Measurements from ENCODE around the gene PDAP1.
"Not testable (repeated sequence)": the region's sequence is repeated elsewhere in the genome, so short reads cannot be mapped to it uniquely, and the experiment has no call there.

The PDAP1 gene

GRCh38 chr7:99396418-99397296, 11.7 kb downstream of the PDAP1 start:
- no peak for DNase-seq (ENCODE audit: low read depth)

DNA sequence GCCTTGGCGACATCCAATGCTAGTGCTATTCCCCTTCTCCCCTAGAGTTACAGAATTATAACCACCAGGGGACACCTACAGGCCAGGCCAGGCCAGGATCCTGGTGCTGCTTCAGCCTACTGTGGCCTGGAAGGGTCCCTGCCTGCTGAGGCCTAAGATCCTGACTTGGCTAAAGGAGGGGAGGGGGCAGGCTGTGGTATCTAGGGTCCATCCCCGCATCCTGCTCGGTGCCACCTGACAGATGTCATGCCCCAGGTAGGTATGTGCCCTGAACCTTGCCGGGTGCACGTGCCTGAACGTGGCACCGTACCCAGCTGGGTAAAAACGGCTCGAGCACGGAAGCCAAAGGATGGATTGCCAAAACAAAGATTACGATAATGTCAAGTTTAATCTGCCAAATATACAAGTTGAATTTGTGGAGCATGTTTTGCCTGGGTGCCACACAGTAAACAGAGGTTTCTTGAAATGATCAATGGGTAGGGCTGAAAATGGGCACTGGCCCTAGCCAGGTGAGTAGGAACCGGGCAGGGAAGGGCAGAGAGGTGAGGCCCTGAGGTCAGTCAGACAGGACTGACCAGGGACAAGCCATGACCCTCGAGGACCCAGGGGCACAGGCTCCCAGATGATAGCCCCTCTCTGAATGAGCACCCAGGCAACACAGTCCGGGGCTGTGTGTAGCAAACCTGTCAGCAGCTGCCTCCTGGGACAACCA, 12.6 kb downstream of the PDAP1 start:
- no peak for DNase-seq (ENCODE audit: low read depth)

DNA sequence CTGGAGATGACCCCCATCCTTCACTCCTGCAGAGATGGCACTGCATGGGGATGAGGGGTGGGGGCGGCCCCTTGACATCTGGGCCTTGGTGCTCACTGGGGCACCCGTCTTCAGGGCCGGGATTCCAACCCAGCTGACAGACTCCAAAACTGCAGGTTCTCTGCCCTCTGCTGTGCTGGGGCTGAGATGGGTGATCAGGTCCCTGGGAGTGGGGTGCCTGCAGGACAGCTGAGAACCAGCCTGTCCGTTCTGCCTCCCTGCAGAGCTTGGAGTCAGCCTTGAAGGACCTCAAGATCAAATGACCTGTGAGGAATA, 14.3 kb downstream of the PDAP1 start:
- DNase-seq (ENCODE audit: low read depth): no peak

GRCh38 chr7:99393355-99394187, 14.8 kb downstream of the PDAP1 start:
- no peak for DNase-seq (ENCODE audit: low read depth)

DNA sequence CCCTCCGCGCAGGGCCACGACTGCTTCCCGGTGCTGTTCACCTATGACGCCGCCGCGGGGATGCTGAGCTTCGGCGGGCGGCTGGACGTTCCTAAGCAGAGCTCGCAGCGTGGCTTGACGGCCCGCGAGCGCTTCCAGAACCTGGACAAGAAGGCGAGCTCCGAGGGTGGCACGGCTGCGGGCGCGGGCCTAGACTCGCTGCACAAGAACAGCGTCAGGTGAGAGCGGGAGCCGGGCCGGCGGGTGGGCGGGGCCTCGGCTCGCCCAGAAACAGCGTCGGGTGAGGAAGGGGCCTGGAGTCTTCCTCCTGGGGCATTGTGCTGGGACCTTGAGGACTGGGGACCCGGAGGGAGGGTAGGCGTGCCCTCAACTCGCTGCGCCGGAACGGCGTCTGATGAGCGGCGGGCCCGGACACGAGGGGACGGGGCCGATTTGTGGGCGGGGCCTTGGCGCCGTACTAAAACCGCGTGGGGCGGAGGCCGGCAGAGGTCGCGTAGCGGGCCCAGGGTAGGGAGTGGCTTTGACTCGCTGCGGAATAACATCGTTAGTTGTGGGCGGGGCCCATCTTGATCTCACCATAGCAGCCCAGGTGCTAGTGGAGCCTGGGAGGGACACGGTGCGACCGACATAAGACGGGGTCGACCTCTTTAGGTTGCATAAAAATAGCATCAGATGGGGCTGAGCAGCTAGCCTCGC, 15.6 kb downstream of the PDAP1 start:
- DNase-seq (ENCODE audit: low read depth): no peak

DNA sequence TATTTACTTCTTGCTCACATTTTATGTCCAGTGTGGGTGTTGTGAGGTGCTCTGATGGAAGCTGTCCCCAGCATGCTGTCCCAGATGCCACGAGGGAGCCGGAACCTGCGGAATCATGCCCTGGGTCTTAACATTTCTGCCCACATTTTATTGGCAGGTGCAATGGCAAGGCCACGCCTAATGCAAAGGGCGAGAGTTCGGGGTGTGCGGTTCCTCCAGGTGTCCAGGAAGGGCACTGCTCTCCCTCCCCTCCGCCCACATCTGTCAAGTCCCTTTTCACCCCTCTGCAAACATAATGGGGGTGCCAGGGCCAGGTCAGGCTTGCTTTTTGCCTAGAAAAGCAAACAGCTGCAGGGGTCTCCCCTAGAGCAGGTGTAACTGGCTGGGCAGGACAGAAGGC, 16.4 kb downstream of the PDAP1 start:
- DNase-seq (ENCODE audit: low read depth): no peak

DNA sequence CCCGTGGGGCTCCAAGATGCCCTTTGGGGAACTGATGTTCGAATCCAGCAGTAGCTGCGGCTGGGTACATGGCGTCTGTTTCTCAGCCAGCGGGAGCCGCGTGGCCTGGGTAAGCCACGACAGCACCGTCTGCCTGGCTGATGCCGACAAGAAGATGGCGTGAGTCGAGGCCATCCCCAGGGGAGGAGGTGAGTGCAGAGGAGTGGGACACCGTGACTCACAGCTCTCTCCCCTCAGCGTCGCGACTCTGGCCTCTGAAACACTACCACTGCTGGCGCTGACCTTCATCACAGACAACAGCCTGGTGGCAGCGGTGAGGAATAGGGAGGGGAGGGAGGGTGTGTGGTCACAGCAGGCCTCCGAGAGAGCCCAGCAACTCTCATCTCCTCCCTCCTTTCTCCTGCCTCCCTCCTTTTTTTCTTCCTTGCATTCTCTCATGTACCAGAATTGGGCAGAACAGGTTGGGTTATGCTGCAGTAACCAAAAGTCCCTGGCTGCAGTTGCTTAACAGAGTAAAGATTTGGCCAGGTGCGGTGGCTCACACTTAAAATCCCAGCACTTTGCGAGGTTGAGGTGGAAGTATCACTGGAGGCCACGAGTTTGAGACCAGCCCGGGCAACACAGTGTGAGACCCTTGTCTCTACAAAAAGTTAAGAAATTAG, 17.3 kb downstream of the PDAP1 start:
- no peak for DNase-seq (ENCODE audit: low read depth)

GRCh38 chr7:99389772-99390171, 18.6 kb downstream of the PDAP1 start:
- no peak for DNase-seq (ENCODE audit: low read depth)

DNA sequence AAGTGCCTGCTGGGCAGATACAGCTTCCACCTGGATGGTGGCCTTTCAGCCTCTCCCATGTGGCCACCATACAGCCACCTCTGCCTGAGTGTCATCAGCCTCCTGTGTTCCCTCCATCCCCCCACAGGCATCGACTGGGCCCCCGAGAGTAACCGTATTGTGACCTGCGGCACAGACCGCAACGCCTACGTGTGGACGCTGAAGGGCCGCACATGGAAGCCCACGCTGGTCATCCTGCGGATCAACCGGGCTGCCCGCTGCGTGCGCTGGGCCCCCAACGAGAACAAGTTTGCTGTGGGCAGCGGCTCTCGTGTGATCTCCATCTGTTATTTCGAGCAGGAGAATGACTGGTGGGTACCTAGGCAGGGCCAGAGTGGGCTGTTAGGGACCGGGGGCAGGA, 20.5 kb downstream of the PDAP1 start:
- DNase-seq (ENCODE audit: low read depth): no peak

- DNase-seq (ENCODE audit: low read depth): not testable (repeated sequence)
Measured at GRCh38 chr7:99387239-99387635, 21.2 kb downstream of the PDAP1 start.

- DNase-seq (ENCODE audit: low read depth): no peak
Measured at GRCh38 chr7:99386584-99387238, 21.7 kb downstream of the PDAP1 start.

DNA sequence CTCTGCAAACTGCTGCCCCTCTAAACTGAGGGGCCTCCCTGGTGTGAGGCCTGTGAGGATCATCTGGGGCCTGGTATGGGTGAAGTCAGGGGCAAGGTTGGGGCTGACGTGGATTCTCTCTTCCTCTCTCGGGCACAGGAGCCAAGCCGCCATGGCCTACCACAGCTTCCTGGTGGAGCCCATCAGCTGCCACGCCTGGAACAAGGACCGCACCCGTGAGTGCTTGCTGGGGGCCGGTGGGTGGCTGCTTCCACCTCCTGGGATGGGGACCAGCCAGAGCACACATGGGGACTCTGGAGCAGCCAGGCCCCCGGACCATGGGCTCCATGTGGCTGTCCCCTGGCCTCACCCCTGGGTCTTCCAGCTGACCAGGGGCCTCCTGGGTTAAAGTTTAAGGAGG, 22.8 kb downstream of the PDAP1 start:
- no peak for DNase-seq (ENCODE audit: low read depth)

DNA sequence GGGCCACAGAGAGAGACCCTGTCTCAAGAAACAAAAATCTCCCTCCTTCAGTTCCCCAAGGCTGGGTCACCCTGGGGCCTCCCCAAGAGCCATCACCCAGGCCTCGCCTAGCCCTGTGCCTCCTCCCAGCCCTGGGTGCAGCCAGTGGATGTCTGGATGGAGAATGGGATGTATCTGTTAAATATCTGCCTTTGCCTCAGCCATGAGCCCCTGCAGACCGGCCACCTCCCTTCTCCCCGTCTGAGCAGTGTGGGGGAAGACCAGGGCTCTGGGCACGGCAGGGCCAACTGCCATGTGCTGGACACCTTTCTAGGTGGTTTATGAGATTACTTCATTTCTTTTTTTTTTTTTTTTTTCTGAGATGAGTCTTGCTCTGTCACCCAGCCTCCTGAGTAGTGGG, 23.9 kb downstream of the PDAP1 start:
- DNase-seq (ENCODE audit: low read depth): no peak

DNA sequence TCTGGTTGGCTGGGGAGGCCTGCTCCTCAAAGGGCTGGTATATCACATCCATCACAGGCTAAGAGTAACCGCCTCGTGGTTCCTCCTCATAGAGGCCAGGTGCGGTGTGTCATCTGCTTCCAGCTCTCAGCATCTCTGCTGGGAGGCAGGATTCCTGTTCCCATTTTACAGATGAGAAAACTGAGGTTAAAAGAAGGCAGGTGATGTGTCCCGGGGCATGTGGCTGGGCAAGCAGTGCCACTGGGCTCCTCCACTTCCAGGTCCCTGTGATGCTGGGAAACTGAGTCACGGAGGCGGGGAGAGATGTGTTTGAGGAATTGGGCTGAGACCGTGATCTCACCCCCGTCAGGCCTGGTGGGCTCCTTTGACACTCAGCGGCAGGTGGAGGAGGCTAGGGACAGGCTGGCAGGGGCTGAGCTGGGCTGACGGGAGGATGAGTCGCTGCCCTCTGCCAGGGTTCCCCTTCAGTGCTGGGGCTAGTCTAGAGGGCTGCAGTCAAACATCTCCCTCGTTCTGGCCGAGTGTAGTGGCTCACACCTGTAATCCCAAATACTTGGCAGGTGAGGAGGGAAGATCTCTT, 24.5 kb downstream of the PDAP1 start:
- DNase-seq (ENCODE audit: low read depth): no peak

GRCh38 chr7:99383203-99383602, 25.2 kb downstream of the PDAP1 start:
- DNase-seq (ENCODE audit: low read depth): no peak

GRCh38 chr7:99381664-99382075, 26.7 kb downstream of the PDAP1 start:
- DNase-seq (ENCODE audit: low read depth): no peak

GRCh38 chr7:99380823-99381663, 27.4 kb downstream of the PDAP1 start:
- no peak for DNase-seq (ENCODE audit: low read depth)

- DNase-seq (ENCODE audit: low read depth): no peak
Measured at GRCh38 chr7:99380032-99380822, 28.2 kb downstream of the PDAP1 start.

DNA sequence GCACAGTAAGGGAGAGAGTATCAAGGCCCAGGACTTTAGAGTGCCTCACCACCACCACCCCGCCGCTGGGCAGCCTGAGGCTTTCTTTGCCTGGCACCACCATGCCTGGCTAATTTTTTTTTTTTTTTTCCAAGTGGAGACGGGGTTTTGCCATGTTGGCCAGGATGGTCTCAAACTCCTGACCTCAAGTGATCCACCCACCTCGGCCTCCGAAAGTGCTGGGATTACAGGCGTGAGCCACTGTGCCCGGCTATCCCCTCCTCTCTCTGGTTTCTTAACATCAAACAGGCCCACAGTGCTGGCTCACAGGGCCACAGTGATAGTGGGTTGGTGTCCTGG, 28.7 kb downstream of the PDAP1 start:
- not testable (repeated sequence) for DNase-seq (ENCODE audit: low read depth)

All from non-pigmented ciliary epithelial cell (primary cell).